ENCODE results near the gene COX8A.
"Not testable (repeated sequence)": the region's sequence is repeated elsewhere in the genome, so short reads cannot be mapped to it uniquely, and the experiment has no call there.

DNA sequence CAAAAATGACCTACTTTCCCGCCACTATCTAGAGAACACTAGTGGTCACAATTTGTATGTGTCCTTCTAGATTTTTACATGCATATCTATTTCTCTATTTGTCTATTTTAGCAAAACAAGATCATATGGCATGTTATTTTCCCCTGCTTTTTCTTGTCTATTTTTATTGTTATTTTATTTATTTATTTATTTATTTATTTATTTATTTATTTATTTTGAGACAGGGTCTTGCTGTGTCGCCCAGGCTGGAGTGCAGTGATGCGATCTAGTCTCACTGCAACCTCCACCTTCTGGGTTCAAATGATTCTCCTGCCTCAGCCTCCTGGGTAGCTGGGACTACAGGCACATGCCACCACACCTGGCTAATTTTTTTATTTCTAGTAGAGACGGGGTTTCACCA is 10.5 kb upstream of the COX8A start:
- TF ChIP-seq, protein P1, sequence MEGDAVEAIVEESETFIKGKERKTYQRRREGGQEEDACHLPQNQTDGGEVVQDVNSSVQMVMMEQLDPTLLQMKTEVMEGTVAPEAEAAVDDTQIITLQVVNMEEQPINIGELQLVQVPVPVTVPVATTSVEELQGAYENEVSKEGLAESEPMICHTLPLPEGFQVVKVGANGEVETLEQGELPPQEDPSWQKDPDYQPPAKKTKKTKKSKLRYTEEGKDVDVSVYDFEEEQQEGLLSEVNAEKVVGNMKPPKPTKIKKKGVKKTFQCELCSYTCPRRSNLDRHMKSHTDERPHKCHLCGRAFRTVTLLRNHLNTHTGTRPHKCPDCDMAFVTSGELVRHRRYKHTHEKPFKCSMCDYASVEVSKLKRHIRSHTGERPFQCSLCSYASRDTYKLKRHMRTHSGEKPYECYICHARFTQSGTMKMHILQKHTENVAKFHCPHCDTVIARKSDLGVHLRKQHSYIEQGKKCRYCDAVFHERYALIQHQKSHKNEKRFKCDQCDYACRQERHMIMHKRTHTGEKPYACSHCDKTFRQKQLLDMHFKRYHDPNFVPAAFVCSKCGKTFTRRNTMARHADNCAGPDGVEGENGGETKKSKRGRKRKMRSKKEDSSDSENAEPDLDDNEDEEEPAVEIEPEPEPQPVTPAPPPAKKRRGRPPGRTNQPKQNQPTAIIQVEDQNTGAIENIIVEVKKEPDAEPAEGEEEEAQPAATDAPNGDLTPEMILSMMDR (IDR thresholded peaks at IDR 0.05): not testable (repeated sequence)
- not testable (repeated sequence) for TF ChIP-seq EZH2 (IDR thresholded peaks at IDR 0.05; ENCODE audit: borderline replicate concordance, insufficient read depth, low read depth, low read length, poor library complexity, severe bottlenecking)
